ENCODE data around the gene CMC2. TPM values are rescaled to one million over a fixed set of nuclear protein-coding genes. Genes with fewer than 3 reads are reported as not detected.

CMC2 gene
- total and polyA plus RNA-seq, 2 of the 13 experiments (the other 11 are each of a cell fraction or from before 2014, with no cell fraction given) = 116 to 129 TPM

- no peak for TF ChIP-seq SSRP1 (CRISPR knock-in tag; IDR thresholded peaks at IDR 0.05)
- no peak for TF ChIP-seq FOXC1 (CRISPR knock-in tag; IDR thresholded peaks at IDR 0.05; ENCODE audit: borderline replicate concordance)
- TF ChIP-seq ZNF615 (CRISPR knock-in tag; IDR thresholded peaks at IDR 0.05; ENCODE audit: borderline replicate concordance) = no peak
- TF ChIP-seq CEBPB (IDR thresholded peaks at IDR 0.05; ENCODE audit: borderline replicate concordance, low read depth, low read length) = no peak
- no peak for TF ChIP-seq ZNF720 (CRISPR knock-in tag; IDR thresholded peaks at IDR 0.05)
- TF ChIP-seq ZNF850 (CRISPR knock-in tag; conservative IDR thresholded peaks at IDR 0.05) = no peak
Observed at GRCh38 chr16:80994451-80994850, 12.2 kb downstream of the CMC2 start (continued).

DNA sequence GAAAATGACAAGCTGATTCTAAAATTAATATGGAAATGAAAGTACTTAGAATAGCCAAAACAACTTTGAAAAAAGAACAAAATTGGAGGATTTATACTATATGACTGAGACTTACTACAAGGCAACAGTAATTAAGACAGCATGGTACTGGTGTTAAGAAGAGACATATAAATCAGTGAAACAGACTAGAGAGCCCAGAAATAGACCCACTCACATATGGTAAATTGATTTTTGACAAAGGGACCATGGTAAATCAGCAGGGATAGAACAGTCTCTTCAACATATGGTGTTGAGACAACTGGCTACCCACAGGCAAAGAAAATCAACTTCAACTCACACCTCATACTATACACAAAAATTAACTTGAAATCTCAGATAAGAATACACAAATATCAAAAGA is 12.9 kb downstream of the CMC2 start:
- FAIRE-seq (no peak), DNase-seq (ENCODE audit: low spot score) (no peak), ATAC-seq (no peak)
- H3K27ac ChIP-seq (ENCODE audit: extremely low read length, insufficient read depth, low read length) = peak overlapping the region; percentile 65
- peaks cover 91% of the 10 kb centered on the region for H3K4me1 ChIP-seq (ENCODE audit: insufficient read depth, low read length)
- in situ Hi-C loops (cut with HindIII; ENCODE audit: extremely low pct_ligation_motif_present, low pct_unique_long_range_greater_than_20kb) (no loop called here), intact Hi-C loops (cut with micrococcal nuclease; ENCODE audit: unreplicated experiment) (no loop called here)
- no peak for TF ChIP-seq ZNF343 (CRISPR knock-in tag; IDR thresholded peaks at IDR 0.05)
- TF ChIP-seq HHEX (CRISPR knock-in tag; IDR thresholded peaks at IDR 0.05) = no peak
- 0 out of 2 replicates have a peak, but pooled peaks have one; percentile 28 for TF ChIP-seq SMYD3 (CRISPR knock-in tag; IDR thresholded peaks at IDR 0.05)
- TF ChIP-seq, protein P1, sequence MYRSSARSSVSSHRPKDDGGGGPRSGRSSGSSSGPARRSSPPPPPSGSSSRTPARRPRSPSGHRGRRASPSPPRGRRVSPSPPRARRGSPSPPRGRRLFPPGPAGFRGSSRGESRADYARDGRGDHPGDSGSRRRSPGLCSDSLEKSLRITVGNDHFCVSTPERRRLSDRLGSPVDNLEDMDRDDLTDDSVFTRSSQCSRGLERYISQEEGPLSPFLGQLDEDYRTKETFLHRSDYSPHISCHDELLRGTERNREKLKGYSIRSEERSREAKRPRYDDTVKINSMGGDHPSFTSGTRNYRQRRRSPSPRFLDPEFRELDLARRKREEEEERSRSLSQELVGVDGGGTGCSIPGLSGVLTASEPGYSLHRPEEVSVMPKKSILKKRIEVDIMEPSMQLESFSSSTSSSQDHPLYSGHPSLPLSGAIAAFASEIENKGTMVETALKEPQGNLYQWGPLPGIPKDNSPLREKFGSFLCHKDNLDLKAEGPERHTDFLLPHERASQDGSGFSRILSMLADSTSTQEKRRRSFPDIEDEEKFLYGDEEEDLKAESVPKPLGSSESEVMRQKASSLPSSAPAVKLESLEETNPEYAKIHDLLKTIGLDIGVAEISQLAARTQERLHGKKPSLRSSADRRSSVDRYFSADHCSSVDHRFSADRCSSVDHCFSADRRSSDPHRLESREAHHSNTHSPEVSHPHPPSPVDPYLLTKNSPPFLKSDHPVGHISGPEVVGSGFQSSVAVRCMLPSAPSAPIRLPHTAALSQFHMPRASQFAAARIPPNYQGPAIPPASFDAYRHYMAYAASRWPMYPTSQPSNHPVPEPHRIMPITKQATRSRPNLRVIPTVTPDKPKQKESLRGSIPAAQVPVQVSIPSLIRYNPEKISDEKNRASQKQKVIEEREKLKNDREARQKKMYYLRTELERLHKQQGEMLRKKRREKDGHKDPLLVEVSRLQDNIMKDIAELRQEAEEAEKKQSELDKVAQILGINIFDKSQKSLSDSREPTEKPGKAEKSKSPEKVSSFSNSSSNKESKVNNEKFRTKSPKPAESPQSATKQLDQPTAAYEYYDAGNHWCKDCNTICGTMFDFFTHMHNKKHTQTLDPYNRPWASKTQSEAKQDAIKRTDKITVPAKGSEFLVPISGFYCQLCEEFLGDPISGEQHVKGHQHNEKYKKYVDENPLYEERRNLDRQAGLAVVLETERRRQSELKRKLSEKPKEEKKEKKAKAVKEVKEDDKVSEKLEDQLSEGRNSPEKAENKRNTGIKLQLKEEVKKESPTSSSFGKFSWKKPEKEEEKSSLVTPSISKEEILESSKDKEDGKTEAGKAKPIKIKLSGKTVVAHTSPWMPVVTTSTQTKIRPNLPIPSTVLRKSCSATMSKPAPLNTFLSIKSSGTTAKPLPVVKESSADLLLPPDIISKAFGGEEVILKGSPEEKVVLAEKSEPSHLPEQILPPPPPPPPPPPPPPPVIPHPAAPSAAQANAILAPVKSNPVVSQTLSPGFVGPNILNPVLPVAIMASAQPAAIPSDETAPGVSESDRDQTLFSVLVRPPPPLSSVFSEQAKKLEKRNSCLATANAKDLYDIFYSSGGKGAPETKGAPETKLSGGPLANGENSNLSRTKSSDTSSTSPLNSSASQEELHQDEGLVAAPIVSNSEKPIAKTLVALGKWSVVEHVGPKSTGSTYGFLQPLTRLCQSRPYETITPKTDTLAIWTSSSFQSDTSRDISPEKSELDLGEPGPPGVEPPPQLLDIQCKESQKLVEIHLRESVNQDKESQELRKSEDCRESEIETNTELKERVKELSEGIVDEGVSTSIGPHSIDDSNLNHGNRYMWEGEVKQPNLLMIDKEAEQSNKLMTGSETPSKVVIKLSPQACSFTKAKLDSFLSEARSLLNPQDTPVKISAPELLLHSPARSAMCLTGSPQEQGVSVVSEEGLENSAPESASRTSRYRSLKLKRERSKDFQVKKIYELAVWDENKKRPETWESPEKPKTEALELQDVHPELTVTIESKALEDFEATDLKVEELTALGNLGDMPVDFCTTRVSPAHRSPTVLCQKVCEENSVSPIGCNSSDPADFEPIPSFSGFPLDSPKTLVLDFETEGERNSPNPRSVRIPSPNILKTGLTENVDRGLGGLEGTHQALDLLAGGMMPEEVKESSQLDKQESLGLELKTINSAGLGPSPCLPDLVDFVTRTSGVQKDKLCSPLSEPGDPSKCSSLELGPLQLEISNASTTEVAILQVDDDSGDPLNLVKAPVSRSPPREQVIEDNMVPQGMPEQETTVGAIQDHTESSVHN (CRISPR knock-in tag; IDR thresholded peaks at IDR 0.05) = no peak
- no peak for TF ChIP-seq ZSCAN25 (CRISPR knock-in tag; IDR thresholded peaks at IDR 0.05)
- H3K4me2 ChIP-seq (ENCODE audit: low read depth, low read length) = peak overlapping the region; percentile 67
- ChIA-PET POLR2A (interaction anchor here (1.2 to 1.4 kb wide), 4 partner anchors 11 to 83 kb away, joined by 3 to 8 read pairs (median 5); partner anchors contain the start of genes C16orf46, CENPN and CMC2), CTCF (ENCODE audit: low intra/inter-chr PET ratio, low total read pairs) (no interaction called here)
- no peaks in the 10 kb centered on the region for H3K27me3 ChIP-seq (ENCODE audit: control insufficient read depth in 1 of 2, insufficient read depth in 2 of 2, low read length in 2 of 2)
- no peak overlapping the region for H2AFZ ChIP-seq (ENCODE audit: low read length)
- peak overlapping the region; percentile 40 for H3K9ac ChIP-seq (ENCODE audit: insufficient read depth, low read depth, low read length)
- no TSS peak for BruUV-seq (replicated peaks)
- H3K9me3 ChIP-seq (ENCODE audit: low read length) = no peaks in the 10 kb centered on the region; the same call in 1 of the 2 replicates
- H3K36me3 ChIP-seq (replicated peaks in 1 of 2; ENCODE audit: control insufficient read depth in 1 of 2, insufficient read depth in 2 of 2, low read length in 2 of 2) = no peaks in the 10 kb centered on the region
- H3K4me3 ChIP-seq (replicated peaks in 1 of 3; ENCODE audit: insufficient read depth in 1 of 3, low read depth in 2 of 3, low read length in 3 of 3) = 0 out of 6 replicates have a peak overlapping the region, but pooled peaks of 1 of the 3 experiments have one; percentile 17
- no peaks in the 10 kb centered on the region for H4K20me1 ChIP-seq (ENCODE audit: insufficient read depth, low read length)
- peaks cover 96% of the 10 kb centered on the region for H3K79me2 ChIP-seq (ENCODE audit: insufficient read depth, low read length)
